Karpas-422 (cell line): ENCODE measurements around the gene PTPRJ. TPM values are rescaled to one million over a fixed set of nuclear protein-coding genes. Genes with fewer than 3 reads are reported as not detected.
A peak's percentile ranks its signal among the peaks of the same experiment; 100 is the strongest.

Source experiments
- DNase-seq: peaks from one replicate; pipeline ENCODE4 v3.0.0-alpha.2; 2015
- H2AFZ ChIP-seq: fragments of 200-600 bp; sonication (generic); 2 replicates; pipeline ENCODE4 v1.6.1; 2014; ENCODE audit warnings: antibody characterized with exemption, low read length, mixed read lengths
- H3K27ac ChIP-seq: fragments of 200-600 bp; sonication (generic); 2 replicates; pipeline ENCODE4 v1.5.1; 2014; ENCODE audit warnings: mild to moderate bottlenecking, low read length, moderate library complexity
- H3K27me3 ChIP-seq: fragments of 200-600 bp; sonication (generic); 2 replicates; pipeline ENCODE4 v1.6.1; 2014; ENCODE audit warnings: low read length, mixed read lengths
- H3K36me3 ChIP-seq: fragments of 200-600 bp; sonication (generic); 2 replicates; pipeline ENCODE4 v1.6.1; 2014; ENCODE audit warnings: low read length, mixed read lengths; ENCODE audit not compliant: insufficient read depth
- H3K4me1 ChIP-seq: fragments of 200-600 bp; sonication (generic); 2 replicates; pipeline ENCODE4 v1.6.1; 2014; ENCODE audit warnings: mild to moderate bottlenecking, low read length, mixed read lengths
- H3K4me2 ChIP-seq: fragments of 200-600 bp; sonication (generic); 2 replicates; pipeline ENCODE4 v1.6.1; 2014; ENCODE audit warnings: low read length, low read depth, mild to moderate bottlenecking; ENCODE audit not compliant: poor library complexity, severe bottlenecking
- H3K4me3 ChIP-seq: fragments of 200-600 bp; sonication (generic); 2 replicates; pipeline ENCODE4 v1.5.1; 2014; ENCODE audit warnings: mild to moderate bottlenecking, antibody characterized with exemption, low read length, mixed read lengths
- H3K79me2 ChIP-seq: fragments of 200-600 bp; sonication (generic); 2 replicates; pipeline ENCODE4 v1.6.1; 2014; ENCODE audit warnings: mild to moderate bottlenecking, low read length, mixed read lengths
- H3K9ac ChIP-seq: fragments of 200-600 bp; sonication (generic); 2 replicates; pipeline ENCODE4 v1.6.0; 2014; ENCODE audit warnings: low read length
- H3K9me2 ChIP-seq: fragments of 200-600 bp; sonication (generic), shearing (Covaris generic); replicated peaks from 2 replicates; pipeline ENCODE4 v1.6.0; 2014; ENCODE audit warnings: mild to moderate bottlenecking, low read length, moderate library complexity; ENCODE audit not compliant: insufficient read depth
- H3K9me3 ChIP-seq: fragments of 300-700, 200-600 bp; sonication (generic); 2 replicates; pipeline ENCODE4 v1.6.1; 2014; ENCODE audit warnings: low read length, mixed read lengths
- H4K20me1 ChIP-seq: fragments of 200-600 bp; sonication (generic); 2 replicates; pipeline ENCODE4 v1.6.1; 2014; ENCODE audit warnings: mild to moderate bottlenecking, antibody characterized with exemption, low read length, low read depth; ENCODE audit not compliant: insufficient read depth
- total RNA-seq: library from RNA; depleted of rRNA; stranded (reverse); fragments of >200 nt; shearing (Covaris generic); gene quantifications from 2 replicates; pipeline ENCODE4 v1.2.3, GENCODE V29; 2014; ENCODE audit warnings: low replicate concordance

The PTPRJ gene
- total RNA-seq, 1 experiment from 2014 or later = 132 TPM

DNA sequence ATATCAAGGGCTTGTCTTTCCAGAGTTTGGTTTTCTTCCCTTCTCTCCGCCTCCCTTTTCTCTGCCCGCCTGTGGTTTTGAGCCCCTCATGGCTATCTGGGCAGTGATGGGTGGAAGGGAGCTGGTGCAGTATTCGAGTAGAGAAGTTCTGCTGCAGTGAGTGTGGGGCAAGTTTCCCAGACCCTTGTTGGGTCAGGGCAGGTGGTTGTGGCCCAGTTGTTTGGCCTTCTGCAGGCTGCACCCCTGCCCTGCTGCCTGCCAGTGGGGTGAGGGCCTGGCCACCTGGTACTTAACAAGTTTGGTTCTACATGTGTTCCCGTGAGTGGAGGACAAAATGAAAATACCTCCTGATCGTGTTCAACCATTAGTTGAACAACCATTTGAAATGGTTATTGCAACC is 65.2 kb downstream of the PTPRJ start:
- H3K9ac ChIP-seq = peak overlapping the region; percentile 22; the same call in 1 of the 2 replicates
- H4K20me1 ChIP-seq = peaks cover 5% of the 10 kb centered on the region; the same call in 1 of the 2 replicates
- peak overlapping the region; percentile 1 for H3K4me2 ChIP-seq
- H3K79me2 ChIP-seq = peaks cover 98% of the 10 kb centered on the region
- H2AFZ ChIP-seq = no peak overlapping the region
- H3K4me3 ChIP-seq = no peak overlapping the region
- no peaks in the 10 kb centered on the region for H3K9me2 ChIP-seq
- H3K27ac ChIP-seq = peak overlapping the region; percentile 99
- H3K36me3 ChIP-seq = peaks cover 27% of the 10 kb centered on the region
- peaks cover 98% of the 10 kb centered on the region for H3K4me1 ChIP-seq
- no peaks in the 10 kb centered on the region for H3K9me3 ChIP-seq
- no peaks in the 10 kb centered on the region for H3K27me3 ChIP-seq
- peak; percentile 40 for DNase-seq

- H3K9me3 ChIP-seq = no peaks in the 10 kb centered on the region
- peaks cover 32% of the 10 kb centered on the region for H3K36me3 ChIP-seq
- no peak overlapping the region for H2AFZ ChIP-seq
- H3K4me2 ChIP-seq = peak overlapping the region; percentile 59
- H3K9me2 ChIP-seq = no peaks in the 10 kb centered on the region
- H3K4me1 ChIP-seq = peaks cover 98% of the 10 kb centered on the region
- peaks cover 5% of the 10 kb centered on the region; the same call in 1 of the 2 replicates for H4K20me1 ChIP-seq
- H3K27me3 ChIP-seq = no peaks in the 10 kb centered on the region
- DNase-seq = peak; percentile 48
- peaks cover 98% of the 10 kb centered on the region for H3K79me2 ChIP-seq
- no peak overlapping the region for H3K4me3 ChIP-seq
- peak overlapping the region; percentile 90 for H3K27ac ChIP-seq
- peak overlapping the region; percentile 46 for H3K9ac ChIP-seq
Measured at GRCh38 chr11:48047616-48048015, 67.3 kb downstream of the PTPRJ start.

DNA sequence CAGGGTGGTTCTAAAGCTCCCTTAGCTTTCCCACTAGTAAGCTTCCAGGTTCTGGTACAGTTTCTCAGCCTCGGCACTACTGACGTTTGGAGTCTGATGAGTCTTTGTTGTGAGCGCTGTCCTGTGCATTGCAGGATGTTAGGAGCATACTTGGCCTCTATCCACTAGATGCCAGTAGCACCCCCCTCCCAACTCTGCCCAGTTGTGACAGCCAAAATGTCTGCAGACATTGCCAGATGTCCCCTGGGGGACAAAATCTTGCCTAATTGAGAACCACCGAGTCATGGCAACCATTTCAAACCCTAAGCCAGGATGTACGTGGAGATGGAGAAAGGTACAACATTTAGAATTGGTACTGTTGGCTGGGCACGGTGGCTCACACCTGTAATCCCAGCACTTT is 68.7 kb downstream of the PTPRJ start:
- peak overlapping the region; percentile 59 for H3K4me2 ChIP-seq
- H3K27ac ChIP-seq = peak overlapping the region; percentile 90
- no peaks in the 10 kb centered on the region for H3K9me3 ChIP-seq
- no peaks in the 10 kb centered on the region for H3K27me3 ChIP-seq
- H4K20me1 ChIP-seq = peaks cover 2% of the 10 kb centered on the region; the same call in 1 of the 2 replicates
- H3K9me2 ChIP-seq = no peaks in the 10 kb centered on the region
- H3K36me3 ChIP-seq = peaks cover 30% of the 10 kb centered on the region
- peaks cover 92% of the 10 kb centered on the region for H3K79me2 ChIP-seq
- H3K4me3 ChIP-seq = no peak overlapping the region
- no peak overlapping the region for H2AFZ ChIP-seq
- H3K9ac ChIP-seq = peak overlapping the region; percentile 44
- peak; percentile 66 for DNase-seq
- H3K4me1 ChIP-seq = peaks cover 93% of the 10 kb centered on the region

- H3K4me1 ChIP-seq = peaks cover 93% of the 10 kb centered on the region
- no peaks in the 10 kb centered on the region for H3K9me2 ChIP-seq
- no peaks in the 10 kb centered on the region for H3K9me3 ChIP-seq
- no peak overlapping the region for H3K4me3 ChIP-seq
- H3K27ac ChIP-seq = peak overlapping the region; percentile 90
- no peak overlapping the region for H2AFZ ChIP-seq
- H3K9ac ChIP-seq = peak overlapping the region; percentile 56
- H3K4me2 ChIP-seq = peak overlapping the region; percentile 59
- peak; percentile 57 for DNase-seq
- H3K36me3 ChIP-seq = peaks cover 19% of the 10 kb centered on the region
- no peaks in the 10 kb centered on the region for H3K27me3 ChIP-seq
- H4K20me1 ChIP-seq = no peaks in the 10 kb centered on the region; the same call in 1 of the 2 replicates
- peaks cover 92% of the 10 kb centered on the region for H3K79me2 ChIP-seq
Measured at GRCh38 chr11:48050304-48050703, 69.9 kb downstream of the PTPRJ start.

DNA sequence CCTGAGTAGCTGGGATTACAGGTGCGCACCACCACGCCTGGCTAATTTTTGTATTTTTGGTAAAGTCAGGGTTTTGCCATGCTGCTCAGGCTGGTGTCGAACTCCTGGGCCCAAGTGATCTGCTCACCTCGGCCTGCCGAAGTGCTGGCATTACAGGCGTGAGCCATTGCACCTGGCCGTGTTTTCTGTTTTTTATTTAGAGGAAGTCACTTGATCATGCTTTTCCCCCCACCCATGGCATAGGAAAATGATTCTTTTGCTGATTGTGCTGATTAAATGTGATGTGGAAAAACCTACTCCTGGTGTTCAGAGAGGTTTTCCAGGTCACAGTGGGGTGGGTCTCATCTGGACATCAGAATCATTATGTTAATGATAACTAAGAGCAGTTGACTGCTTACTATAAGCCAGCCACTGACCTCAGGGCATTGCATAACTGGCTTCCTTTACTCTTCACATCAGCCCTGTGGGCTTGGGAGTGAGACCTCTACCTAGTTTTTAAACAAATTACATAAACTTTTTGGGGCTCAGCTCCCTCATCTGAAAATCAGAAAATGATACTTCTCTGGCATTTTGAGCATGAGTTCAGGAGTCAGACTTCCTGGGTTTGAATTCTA is 71.0 kb downstream of the PTPRJ start:
- Histone ChIP-seq H3K27me3 (no peaks in the 10 kb centered on the region), H3K9me3 (no peaks in the 10 kb centered on the region), H4K20me1 (peaks cover 3% of the 10 kb centered on the region; the same call in 1 of the 2 replicates), H3K4me3 (peak overlapping the region; percentile 22; the same call in 1 of the 2 replicates), H3K36me3 (peaks cover 13% of the 10 kb centered on the region), H3K9me2 (no peaks in the 10 kb centered on the region), H3K4me1 (peaks cover 93% of the 10 kb centered on the region), H3K9ac (peak overlapping the region; percentile 56), H3K27ac (peak overlapping the region; percentile 90), H3K4me2 (peak overlapping the region; percentile 59), H2AFZ (no peak overlapping the region), H3K79me2 (peaks cover 92% of the 10 kb centered on the region)
- peak; percentile 64 for DNase-seq

- Histone ChIP-seq H3K4me2 (peak overlapping the region; percentile 59), H3K9ac (peak overlapping the region; percentile 56)
Measured at GRCh38 chr11:48052183-48053044, 72.1 kb downstream of the PTPRJ start.

DNA sequence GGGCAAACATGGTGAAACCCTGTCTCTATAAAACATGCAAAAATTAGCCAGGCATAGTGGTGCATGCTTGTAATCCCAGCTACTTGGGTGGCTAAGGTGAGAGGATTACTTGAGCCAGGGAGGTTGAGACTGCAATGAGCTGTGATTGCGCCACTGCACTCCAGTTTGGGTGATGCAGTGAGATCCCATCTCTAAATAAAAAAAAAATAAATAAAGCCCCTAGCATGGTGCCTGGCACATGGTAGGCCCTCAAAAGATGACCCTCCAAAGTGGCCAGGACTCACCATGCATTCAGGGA is 74.6 kb downstream of the PTPRJ start:
- no peaks in the 10 kb centered on the region for H3K9me3 ChIP-seq
- peak; percentile 53 for DNase-seq
- H3K4me1 ChIP-seq = peaks cover 95% of the 10 kb centered on the region
- no peaks in the 10 kb centered on the region for H3K27me3 ChIP-seq
- H4K20me1 ChIP-seq = peaks cover 3% of the 10 kb centered on the region; the same call in 1 of the 2 replicates
- peaks cover 11% of the 10 kb centered on the region for H3K36me3 ChIP-seq
- peak overlapping the region; percentile 36; the same call in 1 of the 2 replicates for H3K4me3 ChIP-seq
- H3K79me2 ChIP-seq = peaks cover 94% of the 10 kb centered on the region
- peak overlapping the region; percentile 93 for H3K27ac ChIP-seq
- H3K4me2 ChIP-seq = peak overlapping the region; percentile 63
- H3K9ac ChIP-seq = peak overlapping the region; percentile 65
- no peak overlapping the region for H2AFZ ChIP-seq
- H3K9me2 ChIP-seq = no peaks in the 10 kb centered on the region

More at GRCh38 chr11:48052183-48053044, 72.1 kb downstream of the PTPRJ start:
- H3K27ac ChIP-seq = peak overlapping the region; percentile 90
- H3K9me2 ChIP-seq = no peaks in the 10 kb centered on the region
- no peak overlapping the region for H2AFZ ChIP-seq
- peaks cover 94% of the 10 kb centered on the region for H3K79me2 ChIP-seq
- H3K4me1 ChIP-seq = peaks cover 95% of the 10 kb centered on the region
- no peaks in the 10 kb centered on the region for H3K27me3 ChIP-seq
- peak overlapping the region; percentile 27; the same call in 1 of the 2 replicates for H3K4me3 ChIP-seq
- no peaks in the 10 kb centered on the region for H3K9me3 ChIP-seq
- peak; percentile 70 for DNase-seq
- peaks cover 13% of the 10 kb centered on the region for H3K36me3 ChIP-seq
- H4K20me1 ChIP-seq = peaks cover 3% of the 10 kb centered on the region; the same call in 1 of the 2 replicates
